Mucosa of stomach (tissue), 1 donor: ENCODE measurements around the gene NEDD8.
A peak's percentile ranks its signal among the peaks of the same experiment; 100 is the strongest.

ENCODE experiments used
- H3K27me3 ChIP-seq: one replicate; pipeline ENCODE4 v1.7.0; 2013; ENCODE audit warnings: mild to moderate bottlenecking, low read length; ENCODE audit not compliant: control insufficient read depth, insufficient read depth
- H3K36me3 ChIP-seq: one replicate; pipeline ENCODE4 v1.7.0; 2013; ENCODE audit warnings: low read length; ENCODE audit not compliant: control insufficient read depth, insufficient read depth
- H3K4me1 ChIP-seq: one replicate; pipeline ENCODE4 v1.7.0; 2013; ENCODE audit warnings: mild to moderate bottlenecking, low read length; ENCODE audit not compliant: control insufficient read depth, insufficient read depth
- H3K4me3 ChIP-seq: one replicate; pipeline ENCODE4 v1.7.0; 2013; ENCODE audit warnings: low read length
- H3K9ac ChIP-seq: one replicate; pipeline ENCODE4 v1.7.0; 2013; ENCODE audit warnings: mild to moderate bottlenecking, low read length, moderate library complexity
- H3K9me3 ChIP-seq: one replicate; pipeline ENCODE4 v1.7.0; 2013; ENCODE audit warnings: mild to moderate bottlenecking, low read length, moderate library complexity; ENCODE audit not compliant: control insufficient read depth
- donor health status: Pancreatic carcinoma.

NEDD8 gene

GRCh38 chr14:24232121-24232644 lies at the start of gene NEDD8:
Gene NEDD8, minus strand, starts transcription at chr14:24232367. Its CDS starts 100 bp downstream, at chr14:24232267.
- Histone ChIP-seq H3K36me3 (no peaks in the 10 kb centered on the region), H3K9ac (peak within 1 kb of the TSS; percentile 70), H3K4me1 (peaks cover 8% of the 10 kb centered on the region), H3K9me3 (no peaks in the 10 kb centered on the region), H3K4me3 (peak within 1 kb of the TSS; percentile 87), H3K27me3 (no peaks in the 10 kb centered on the region)

- H3K4me3 ChIP-seq: no peak overlapping the region
- H3K36me3 ChIP-seq: no peaks in the 10 kb centered on the region
- no peak overlapping the region for H3K9ac ChIP-seq
- no peaks in the 10 kb centered on the region for H3K27me3 ChIP-seq
- H3K4me1 ChIP-seq: no peaks in the 10 kb centered on the region
- H3K9me3 ChIP-seq: no peaks in the 10 kb centered on the region
Measured at GRCh38 chr14:24281636-24282035, 49.5 kb upstream of the NEDD8 start.

- Histone ChIP-seq H3K9me3 (no peaks in the 10 kb centered on the region), H3K36me3 (no peaks in the 10 kb centered on the region), H3K4me1 (no peaks in the 10 kb centered on the region), H3K27me3 (no peaks in the 10 kb centered on the region), H3K9ac (no peak overlapping the region), H3K4me3 (no peak overlapping the region)
Measured at GRCh38 chr14:24280797-24281460, 48.8 kb upstream of the NEDD8 start.

GRCh38 chr14:24279301-24280186 lies 47.4 kb upstream of the NEDD8 start:
- H3K9ac ChIP-seq: no peak overlapping the region
- no peak overlapping the region for H3K4me3 ChIP-seq
- no peaks in the 10 kb centered on the region for H3K9me3 ChIP-seq
- no peaks in the 10 kb centered on the region for H3K36me3 ChIP-seq
- H3K4me1 ChIP-seq: peaks cover under 1% of the 10 kb centered on the region
- H3K27me3 ChIP-seq: no peaks in the 10 kb centered on the region

- Histone ChIP-seq H3K4me1 (peaks cover 8% of the 10 kb centered on the region), H3K9ac (no peak overlapping the region), H3K4me3 (no peak overlapping the region)
Measured at GRCh38 chr14:24278424-24278823, 46.3 kb upstream of the NEDD8 start.

GRCh38 chr14:24277606-24278321 lies 45.6 kb upstream of the NEDD8 start:
- H3K36me3 ChIP-seq: no peaks in the 10 kb centered on the region
- no peak overlapping the region for H3K9ac ChIP-seq
- H3K4me3 ChIP-seq: no peak overlapping the region
- peaks cover 8% of the 10 kb centered on the region for H3K4me1 ChIP-seq
- no peaks in the 10 kb centered on the region for H3K27me3 ChIP-seq
- no peaks in the 10 kb centered on the region for H3K9me3 ChIP-seq

More at GRCh38 chr14:24278424-24278823, 46.3 kb upstream of the NEDD8 start:
- Histone ChIP-seq H3K27me3 (no peaks in the 10 kb centered on the region), H3K9me3 (no peaks in the 10 kb centered on the region), H3K36me3 (no peaks in the 10 kb centered on the region)

GRCh38 chr14:24277071-24277470 lies 44.9 kb upstream of the NEDD8 start:
- Histone ChIP-seq H3K9ac (no peak overlapping the region), H3K36me3 (no peaks in the 10 kb centered on the region), H3K4me3 (no peak overlapping the region), H3K27me3 (no peaks in the 10 kb centered on the region), H3K4me1 (peaks cover 8% of the 10 kb centered on the region), H3K9me3 (no peaks in the 10 kb centered on the region)

GRCh38 chr14:24274101-24274543 lies 42.0 kb upstream of the NEDD8 start:
- no peak overlapping the region for H3K9ac ChIP-seq

GRCh38 chr14:24273422-24273998 lies 41.3 kb upstream of the NEDD8 start:
- no peaks in the 10 kb centered on the region for H3K27me3 ChIP-seq
- H3K4me1 ChIP-seq: peaks cover 18% of the 10 kb centered on the region
- no peak overlapping the region for H3K9ac ChIP-seq
- H3K9me3 ChIP-seq: no peaks in the 10 kb centered on the region
- no peak overlapping the region for H3K4me3 ChIP-seq
- no peaks in the 10 kb centered on the region for H3K36me3 ChIP-seq

More at GRCh38 chr14:24274101-24274543, 42.0 kb upstream of the NEDD8 start:
- no peaks in the 10 kb centered on the region for H3K36me3 ChIP-seq
- no peaks in the 10 kb centered on the region for H3K9me3 ChIP-seq
- H3K27me3 ChIP-seq: no peaks in the 10 kb centered on the region
- H3K4me1 ChIP-seq: peaks cover 18% of the 10 kb centered on the region
- H3K4me3 ChIP-seq: no peak overlapping the region

- H3K27me3 ChIP-seq: no peaks in the 10 kb centered on the region
- no peaks in the 10 kb centered on the region for H3K9me3 ChIP-seq
- H3K4me1 ChIP-seq: peaks cover 18% of the 10 kb centered on the region
- H3K4me3 ChIP-seq: no peak overlapping the region
- no peaks in the 10 kb centered on the region for H3K36me3 ChIP-seq
- H3K9ac ChIP-seq: no peak overlapping the region
Measured at GRCh38 chr14:24272467-24272866, 40.3 kb upstream of the NEDD8 start.

GRCh38 chr14:24271834-24272263 lies 39.7 kb upstream of the NEDD8 start:
- Histone ChIP-seq H3K4me3 (peak overlapping the region; percentile 52), H3K36me3 (no peaks in the 10 kb centered on the region), H3K9ac (peak overlapping the region; percentile 98)

More at GRCh38 chr14:24271834-24272263, 39.7 kb upstream of the NEDD8 start:
- H3K9me3 ChIP-seq: no peaks in the 10 kb centered on the region
- H3K27me3 ChIP-seq: no peaks in the 10 kb centered on the region
- peaks cover 18% of the 10 kb centered on the region for H3K4me1 ChIP-seq
